GM23338 (cell line): Measurements from ENCODE around the gene RAMP3. TPM values are rescaled to one million over a fixed set of nuclear protein-coding genes. Genes with fewer than 3 reads are reported as not detected.

Experiments used
- ATAC-seq: fragments of 200-7000 bp; cut with Tn5 transposase; 3 replicates; pipeline ENCODE4 v1.9.1; 2020
- DNase-seq: peaks from one replicate; pipeline ENCODE4 v3.0.0-alpha.2; 2015; ENCODE audit warnings: low spot score
- H2AFZ ChIP-seq: fragments of 200-600 bp; sonication (generic); 2 replicates; pipeline ENCODE4 v1.8.0; 2016; ENCODE audit warnings: antibody characterized with exemption, mild to moderate bottlenecking, moderate library complexity
- H3F3A ChIP-seq: fragments of 200-600 bp; sonication (generic); replicated peaks from 2 replicates; pipeline ENCODE4 v1.8.0; 2017; ENCODE audit warnings: antibody characterized with exemption, mixed run types, low read depth
- H3K27ac ChIP-seq: fragments of 200-600 bp; sonication (generic); 2 replicates; pipeline ENCODE4 v1.6.1; 2016; ENCODE audit warnings: low read depth
- H3K27me3 ChIP-seq: fragments of 200-600 bp; sonication (generic); 2 replicates; pipeline ENCODE4 v1.8.0; 2016; ENCODE audit warnings: mild to moderate bottlenecking, mixed run types, moderate library complexity; ENCODE audit not compliant: insufficient read depth
- H3K36me3 ChIP-seq: fragments of 200-600 bp; sonication (generic); 2 replicates; pipeline ENCODE4 v1.8.0; 2016; ENCODE audit warnings: mild to moderate bottlenecking; ENCODE audit not compliant: insufficient read depth
- H3K4me1 ChIP-seq: fragments of 200-600 bp; sonication (generic); 2 replicates; pipeline ENCODE4 v1.8.0; 2016; ENCODE audit warnings: mild to moderate bottlenecking, moderate library complexity; ENCODE audit not compliant: insufficient read depth
- H3K4me2 ChIP-seq: fragments of 200-600 bp; sonication (generic); 2 replicates; pipeline ENCODE4 v1.7.1; 2017; ENCODE audit warnings: mixed run types
- H3K4me3 ChIP-seq: fragments of 200-600 bp; sonication (generic); 2 replicates; pipeline ENCODE4 v1.6.1; 2016; ENCODE audit warnings: mixed run types
- H3K79me2 ChIP-seq: fragments of 200-600 bp; sonication (generic); replicated peaks from 2 replicates; pipeline ENCODE4 v1.8.0; 2017; ENCODE audit warnings: mild to moderate bottlenecking; ENCODE audit not compliant: insufficient read depth
- H3K9me2 ChIP-seq: fragments of 200-600 bp; sonication (generic); 2 replicates; pipeline ENCODE4 v1.8.0; 2017; ENCODE audit not compliant: insufficient read depth
- H4K20me1 ChIP-seq: fragments of 200-600 bp; sonication (generic); replicated peaks from 2 replicates; pipeline ENCODE4 v1.8.0; 2017; ENCODE audit warnings: mild to moderate bottlenecking; ENCODE audit not compliant: insufficient read depth
- H3K27ac Mint-ChIP-seq: 2 replicates; pipeline ENCODE4 v1.8.0; 2020; ENCODE audit warnings: inconsistent platforms, mild to moderate bottlenecking, moderate library complexity, mixed read lengths
- H3K27me3 Mint-ChIP-seq: 3 replicates; pipeline ENCODE4 v1.8.0; 2022; ENCODE audit warnings: low read depth, mild to moderate bottlenecking, moderate library complexity, mixed read lengths, inconsistent platforms; ENCODE audit not compliant: insufficient read depth, poor library complexity
- H3K36me3 Mint-ChIP-seq: 3 replicates; pipeline ENCODE4 v1.8.0; 2021; ENCODE audit warnings: low read depth, mild to moderate bottlenecking, inconsistent platforms, moderate library complexity, mixed read lengths
- H3K4me1 Mint-ChIP-seq: 3 replicates; pipeline ENCODE4 v1.8.0; 2020; ENCODE audit warnings: mild to moderate bottlenecking, inconsistent platforms, mixed read lengths
- H3K4me3 Mint-ChIP-seq: 3 replicates; pipeline ENCODE4 v1.8.0; 2021; ENCODE audit warnings: moderate library complexity, mild to moderate bottlenecking, inconsistent platforms, mixed read lengths
- H3K9me3 Mint-ChIP-seq: 3 replicates; pipeline ENCODE4 v1.8.0; 2020; ENCODE audit warnings: moderate library complexity, mild to moderate bottlenecking, inconsistent platforms, mixed read lengths
- CREB1 ChIP-seq: fragments of 250-450 bp; sonication (Bioruptor Pico); IDR thresholded peaks from 2 replicates; pipeline ENCODE4 v1.5.0; 2020; ENCODE audit warnings: low read depth, mild to moderate bottlenecking, moderate library complexity
- CTCF ChIP-seq, 2 experiments: fragments of 200-600 bp in 1 of 2; sonication (generic) in 1 of 2; conservative IDR thresholded peaks; 2 replicates each; pipeline versions ENCODE4 v1.5.1 to v1.6.1; 2016 to 2017; ENCODE audit warnings: antibody characterized with exemption in 2 of 2, low read depth in 2 of 2, mild to moderate bottlenecking in 2 of 2, moderate library complexity in 1 of 2
- EZH2 ChIP-seq: fragments of 200-600 bp; sonication (generic); IDR thresholded peaks from one replicate; pipeline ENCODE4 v1.8.0; 2017; ENCODE audit warnings: antibody characterized with exemption, mild to moderate bottlenecking, low read depth; ENCODE audit not compliant: unreplicated experiment
- EZH2phosphoT487 ChIP-seq: fragments of 200-600 bp; sonication (generic); IDR thresholded peaks from one replicate; pipeline ENCODE4 v1.8.1; 2018; ENCODE audit warnings: antibody characterized with exemption; ENCODE audit not compliant: unreplicated experiment
- JUNB ChIP-seq: IDR thresholded peaks from one replicate; pipeline ENCODE4 v1.6.1; 2016; ENCODE audit warnings: antibody characterized with exemption; ENCODE audit not compliant: unreplicated experiment
- NANOG ChIP-seq: IDR thresholded peaks from 2 replicates; pipeline ENCODE4 v1.6.1; 2016; ENCODE audit warnings: antibody characterized with exemption, borderline replicate concordance
- POLR2AphosphoS5 ChIP-seq: IDR thresholded peaks from 2 replicates; pipeline ENCODE4 v1.6.1; 2016; ENCODE audit warnings: antibody characterized with exemption, low read depth
- REST ChIP-seq: IDR thresholded peaks from one replicate; pipeline ENCODE4 v1.6.1; 2018; ENCODE audit warnings: antibody characterized with exemption; ENCODE audit not compliant: unreplicated experiment
- STAT1 ChIP-seq: IDR thresholded peaks from one replicate; pipeline ENCODE4 v1.6.1; 2016; ENCODE audit warnings: antibody characterized with exemption; ENCODE audit not compliant: unreplicated experiment
- ZNF114 ChIP-seq: fragments of 250-450 bp; sonication (Bioruptor Pico); IDR thresholded peaks from 2 replicates; pipeline ENCODE4 v1.5.0; 2020; ENCODE audit warnings: mild to moderate bottlenecking, moderate library complexity
- ZNF331 ChIP-seq: fragments of 250-450 bp; sonication (Bioruptor Pico); IDR thresholded peaks from 2 replicates; pipeline ENCODE4 v1.5.0; 2020; ENCODE audit warnings: low read depth, mild to moderate bottlenecking, moderate library complexity
- ZNF462 ChIP-seq: fragments of 250-450 bp; sonication (Bioruptor Pico); IDR thresholded peaks from 2 replicates; pipeline ENCODE4 v1.5.0; 2020; ENCODE audit warnings: mild to moderate bottlenecking, moderate library complexity
- polyA plus RNA-seq: library from polyadenylated mRNA; unstranded; fragments of >200 nt; fragmentation: Nextera tagmentation; extraction: Ambion mirVana; gene quantifications from 2 replicates; pipeline ENCODE4 v1.2.1, GENCODE V29; 2016
- total RNA-seq: library from RNA; depleted of rRNA; stranded (reverse); fragments of >200 nt; shearing (Covaris generic); gene quantifications from 2 replicates; pipeline ENCODE4 v1.2.3, GENCODE V29; 2014

The RAMP3 gene
- total and polyA plus RNA-seq, 2 experiments from 2014 or later, result 1.1 to 4.6 TPM

- TF ChIP-seq REST (no peak), CREB1 (CRISPR knock-in tag) (no peak), ZNF114 (CRISPR knock-in tag) (no peak)
Measured at GRCh38 chr7:45223078-45223477, 65.5 kb downstream of the RAMP3 start (continued).

GRCh38 chr7:45223728-45224630, 66.4 kb downstream of the RAMP3 start:
- Mint-ChIP-seq H3K9me3 (no peaks in the 10 kb centered on the region), H3K27ac (no peak overlapping the region), H3K4me1 (peaks cover 15% of the 10 kb centered on the region), H3K36me3 (no peaks in the 10 kb centered on the region), H3K4me3 (no peak overlapping the region), H3K27me3 (peaks cover 6% of the 10 kb centered on the region)
- peak; percentile 27 for ATAC-seq
- no peak overlapping the region for H3K27ac ChIP-seq
- no peaks in the 10 kb centered on the region for H3K9me2 ChIP-seq
- H3F3A ChIP-seq, result no peaks in the 10 kb centered on the region
- H4K20me1 ChIP-seq, result no peaks in the 10 kb centered on the region
- H3K4me3 ChIP-seq, result no peak overlapping the region
- H3K4me1 ChIP-seq, result no peaks in the 10 kb centered on the region; the same call in 1 of the 2 replicates
- H3K79me2 ChIP-seq, result no peaks in the 10 kb centered on the region
- no peaks in the 10 kb centered on the region for H3K27me3 ChIP-seq
- no peak for DNase-seq
- H3K36me3 ChIP-seq, result no peaks in the 10 kb centered on the region
- H3K4me2 ChIP-seq, result no peak overlapping the region
- no peak overlapping the region for H2AFZ ChIP-seq
- TF ChIP-seq EZH2 (no peak), EZH2phosphoT487 (no peak), CTCF (conservative IDR thresholded peaks at IDR 0.05; ENCODE audit: low read depth in 2 of 2) (no peak), NANOG (no peak), JUNB (no peak), POLR2AphosphoS5 (no peak), ZNF331 (CRISPR knock-in tag) (no peak), ZNF114 (CRISPR knock-in tag) (no peak), ZNF462 (CRISPR knock-in tag) (no peak), STAT1 (no peak)
